Fibroblast of villous mesenchyme (primary cell): ENCODE results near the gene SDR9C7. TPM values are rescaled to one million over a fixed set of nuclear protein-coding genes. Genes with fewer than 3 reads are reported as not detected.
"Not testable (repeated sequence)": the region's sequence is repeated elsewhere in the genome, so short reads cannot be mapped to it uniquely, and the experiment has no call there.

ENCODE experiments used
- DNase-seq: peaks from one replicate; pipeline ENCODE4 v3.0.0-alpha.2; 2010; ENCODE audit warnings: low read depth
- H3K4me3 ChIP-seq: 2 replicates; pipeline ENCODE4 v1.5.1; 2011; ENCODE audit warnings: low read depth, mild to moderate bottlenecking, low read length
- total RNA-seq: library from RNA; depleted of rRNA; stranded (reverse); fragments of >200 nt; gene quantifications from 2 replicates; pipeline ENCODE4 v1.2.3, GENCODE V29; 2012
- TF ChIP-seq, protein P1 (sequence below): IDR thresholded peaks from 2 replicates; pipeline ENCODE4 v1.5.1; 2012; ENCODE audit warnings: low read depth, mild to moderate bottlenecking, low read length; ENCODE audit not compliant: insufficient read depth

Gene SDR9C7
- total RNA-seq, 1 donor, result not detected

DNA sequence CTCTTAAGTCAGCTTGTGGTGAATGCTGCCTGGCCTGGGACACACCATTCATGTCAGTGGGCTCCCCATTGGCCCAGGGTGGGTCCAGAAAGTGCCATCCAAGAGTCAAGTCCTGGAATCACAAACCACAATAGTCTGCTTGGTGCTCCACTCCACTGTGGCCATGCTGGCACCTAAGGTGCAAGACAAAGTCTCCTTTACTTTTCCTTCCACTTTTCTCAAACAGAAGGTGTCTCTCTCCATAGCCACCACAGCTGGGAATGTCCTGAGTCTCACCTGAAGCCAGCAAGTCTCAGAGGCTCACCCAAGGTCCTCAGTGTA is 14.2 kb upstream of the SDR9C7 start:
- DNase-seq, result no peak
- TF ChIP-seq, protein P1, sequence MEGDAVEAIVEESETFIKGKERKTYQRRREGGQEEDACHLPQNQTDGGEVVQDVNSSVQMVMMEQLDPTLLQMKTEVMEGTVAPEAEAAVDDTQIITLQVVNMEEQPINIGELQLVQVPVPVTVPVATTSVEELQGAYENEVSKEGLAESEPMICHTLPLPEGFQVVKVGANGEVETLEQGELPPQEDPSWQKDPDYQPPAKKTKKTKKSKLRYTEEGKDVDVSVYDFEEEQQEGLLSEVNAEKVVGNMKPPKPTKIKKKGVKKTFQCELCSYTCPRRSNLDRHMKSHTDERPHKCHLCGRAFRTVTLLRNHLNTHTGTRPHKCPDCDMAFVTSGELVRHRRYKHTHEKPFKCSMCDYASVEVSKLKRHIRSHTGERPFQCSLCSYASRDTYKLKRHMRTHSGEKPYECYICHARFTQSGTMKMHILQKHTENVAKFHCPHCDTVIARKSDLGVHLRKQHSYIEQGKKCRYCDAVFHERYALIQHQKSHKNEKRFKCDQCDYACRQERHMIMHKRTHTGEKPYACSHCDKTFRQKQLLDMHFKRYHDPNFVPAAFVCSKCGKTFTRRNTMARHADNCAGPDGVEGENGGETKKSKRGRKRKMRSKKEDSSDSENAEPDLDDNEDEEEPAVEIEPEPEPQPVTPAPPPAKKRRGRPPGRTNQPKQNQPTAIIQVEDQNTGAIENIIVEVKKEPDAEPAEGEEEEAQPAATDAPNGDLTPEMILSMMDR, result no peak
- H3K4me3 ChIP-seq, result no peak overlapping the region

DNA sequence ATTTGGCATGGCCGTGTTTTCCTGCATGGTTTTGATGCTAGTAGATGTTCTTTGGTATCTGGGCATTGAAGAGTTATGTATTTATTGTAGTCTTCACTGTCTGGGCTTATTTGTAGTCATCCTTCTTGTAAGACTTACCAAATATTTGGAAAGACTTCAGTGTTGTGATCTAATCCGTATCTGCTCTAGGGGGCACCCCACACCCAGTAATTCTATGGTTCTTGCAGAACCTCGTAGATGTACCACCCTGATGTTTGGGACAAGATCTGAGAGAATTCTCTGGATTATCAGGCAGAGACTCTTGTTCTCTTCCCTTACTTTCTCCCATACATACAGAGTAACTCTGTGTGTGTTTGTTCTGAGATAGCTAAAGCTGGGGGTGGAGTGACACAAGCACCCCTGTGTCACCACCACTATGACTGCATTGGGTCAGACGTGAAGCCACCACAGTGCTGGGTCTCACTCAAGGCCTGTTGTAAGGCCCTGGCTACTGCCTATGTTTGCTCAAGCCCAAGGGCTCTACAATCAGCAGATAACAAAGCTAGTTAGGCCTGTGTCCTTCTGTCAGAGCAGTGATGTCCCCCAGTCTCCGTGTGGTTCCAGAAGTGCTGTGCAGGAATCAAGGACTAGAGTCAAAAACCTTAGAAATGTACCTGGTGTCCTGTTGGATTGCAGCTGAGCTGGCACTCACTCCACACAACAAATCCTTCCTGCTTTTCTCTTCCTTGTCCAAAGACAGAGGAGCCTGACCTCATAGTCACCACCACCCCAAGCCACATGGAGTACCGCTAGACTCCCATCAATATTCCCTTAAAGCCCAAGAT is 13.6 kb upstream of the SDR9C7 start:
- DNase-seq, result peak; percentile 63
- H3K4me3 ChIP-seq, result no peak overlapping the region
- TF ChIP-seq, protein P1, result peak; percentile 30

DNA sequence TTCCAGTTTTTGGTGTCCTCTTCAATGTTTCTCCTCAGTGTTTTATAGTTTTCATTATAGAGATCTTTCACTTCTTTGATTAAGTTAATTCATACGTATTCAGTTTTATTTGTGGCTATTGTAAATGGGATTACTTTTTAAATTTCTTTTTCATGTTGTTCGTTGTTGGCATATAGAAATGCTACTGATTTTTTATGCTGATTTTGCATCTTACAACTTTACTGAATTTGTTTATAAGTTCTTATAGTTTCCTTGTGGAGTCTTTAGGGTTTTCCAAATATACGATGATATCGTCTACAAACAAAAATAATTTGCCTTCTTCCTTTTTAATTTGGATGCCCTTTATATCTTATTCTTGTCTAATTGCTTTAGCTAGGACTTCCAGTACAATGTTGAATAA is 9.7 kb upstream of the SDR9C7 start:
- no peak for DNase-seq
- TF ChIP-seq, protein P1, result no peak
- no peak overlapping the region for H3K4me3 ChIP-seq

DNA sequence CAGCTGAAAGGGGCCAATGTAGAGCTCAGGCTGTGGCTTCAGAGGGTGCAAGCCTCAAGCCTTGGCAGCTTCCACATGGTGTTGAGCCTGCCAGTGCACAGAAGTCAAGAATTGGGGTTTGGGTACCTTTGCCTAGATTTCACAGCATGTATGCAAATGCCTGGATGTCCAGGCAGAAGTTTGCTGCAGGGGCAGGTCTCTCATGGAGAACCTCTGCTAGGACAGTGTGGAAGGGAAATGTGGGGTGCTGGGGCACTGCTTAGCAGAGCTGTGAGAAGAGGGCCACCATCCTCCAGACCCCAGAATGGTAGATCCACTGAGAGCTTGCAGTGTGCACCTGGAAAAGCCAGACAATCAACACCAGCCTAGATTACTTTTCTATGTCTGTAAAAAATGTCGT is 9.2 kb upstream of the SDR9C7 start:
- not testable (repeated sequence) for DNase-seq, H3K4me3 ChIP-seq

DNA sequence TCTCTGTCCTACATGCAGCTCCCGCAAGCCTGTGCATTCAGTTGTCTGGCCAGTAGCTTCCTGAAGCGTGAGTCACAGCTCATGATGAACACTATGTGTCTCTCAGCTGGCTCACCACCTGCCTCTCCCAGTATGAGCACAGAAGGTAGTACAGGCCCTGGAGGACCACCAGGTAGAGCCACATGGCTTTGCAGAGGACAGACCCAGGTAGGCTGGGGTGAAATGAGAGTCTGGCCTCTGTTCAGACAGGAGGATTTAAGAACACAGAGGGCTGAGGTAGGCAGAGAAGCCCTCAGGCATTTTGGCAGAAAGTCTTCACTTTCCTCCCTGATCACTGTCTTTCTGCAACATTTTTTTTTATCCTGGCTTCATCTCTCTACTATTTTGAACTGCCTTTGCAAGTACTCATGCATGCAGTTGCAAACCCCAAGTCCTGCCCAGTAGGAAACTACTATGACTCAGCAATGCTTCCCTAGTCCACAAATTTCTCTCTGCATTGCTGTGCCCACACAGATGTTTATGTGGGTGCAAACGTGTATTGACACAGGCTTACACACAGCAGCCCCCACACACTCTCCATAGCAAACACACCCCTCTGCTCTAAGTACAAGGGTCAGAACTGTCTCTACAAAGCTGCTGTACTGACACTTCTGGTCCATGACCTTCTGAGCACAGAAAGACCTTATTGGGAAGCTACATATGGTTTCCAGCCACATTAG is 7.2 kb upstream of the SDR9C7 start:
- no peak overlapping the region for H3K4me3 ChIP-seq
- TF ChIP-seq, protein P1, result no peak
- peak; percentile 74 for DNase-seq

DNA sequence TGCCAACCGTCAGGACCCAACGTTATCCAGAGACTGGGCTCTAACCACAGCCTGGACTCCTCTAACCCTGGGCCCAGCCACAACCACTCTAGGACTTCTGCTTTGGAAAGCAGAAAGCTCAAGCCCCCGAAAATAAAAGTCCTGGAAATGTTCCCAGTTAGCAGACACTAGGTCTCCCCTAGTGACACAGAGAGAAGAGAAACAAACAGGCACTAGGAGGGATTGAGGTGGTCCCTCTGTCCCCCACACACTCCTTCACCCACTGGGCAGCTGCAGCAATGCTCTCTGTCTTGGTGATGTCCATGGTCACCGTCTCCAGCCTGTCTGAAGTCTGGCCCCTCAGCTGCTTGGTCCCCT is 6.7 kb upstream of the SDR9C7 start:
- not testable (repeated sequence) for DNase-seq, H3K4me3 ChIP-seq

DNA sequence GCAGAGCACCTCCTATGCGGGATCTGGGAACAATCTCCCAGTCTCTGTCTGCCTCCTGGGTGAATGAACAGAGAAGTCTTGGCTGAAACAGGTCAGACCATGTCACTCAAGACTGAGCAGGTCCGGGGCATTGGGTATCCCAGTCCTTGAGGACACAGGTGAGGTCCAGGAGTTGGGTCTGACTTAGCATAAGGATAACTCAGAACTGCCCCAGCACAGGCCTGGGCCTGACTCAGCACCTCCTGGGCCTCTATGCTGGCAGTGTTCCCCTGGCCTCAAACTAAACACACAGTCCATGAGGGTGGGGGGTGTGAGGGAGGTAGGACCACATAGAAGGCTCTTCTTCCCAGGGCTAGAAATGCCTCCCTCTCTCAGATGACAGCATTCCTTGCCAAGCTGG is 1.5 kb upstream of the SDR9C7 start:
- TF ChIP-seq, protein P1, result no peak
- no peak overlapping the region for H3K4me3 ChIP-seq
- no peak for DNase-seq

DNA sequence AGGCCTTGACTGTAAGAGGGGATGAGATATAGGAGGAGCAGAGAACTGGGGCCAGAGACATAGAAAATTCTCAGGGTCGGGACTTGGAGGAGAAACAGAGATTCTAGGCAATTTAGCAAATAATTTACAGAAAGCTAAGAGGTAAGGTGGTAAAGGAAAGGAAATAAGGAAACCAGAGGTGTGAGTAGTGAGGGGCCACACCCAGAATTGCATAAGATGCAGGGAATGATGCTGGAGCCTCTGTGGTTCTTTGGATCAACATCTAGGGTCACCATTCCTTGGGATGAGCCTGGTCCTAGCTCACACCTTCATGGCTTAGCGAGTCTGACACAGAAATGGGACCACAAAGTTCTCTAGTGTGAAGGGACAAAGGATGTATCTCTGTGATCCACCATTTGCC is 949 bp upstream of the SDR9C7 start:
- DNase-seq, result no peak

More for the DNA sequence above, 949 bp upstream of the SDR9C7 start:
- TF ChIP-seq, protein P1, result no peak
- H3K4me3 ChIP-seq, result no peak overlapping the region
